ENCODE data around the gene PPME1. TPM values are rescaled to one million over a fixed set of nuclear protein-coding genes. Genes with fewer than 3 reads are reported as not detected.

The PPME1 gene
- total and polyA plus RNA-seq, 8 donors = 2.0 to 31.0 (median 18.2) TPM

- TF ChIP-seq POLR2AphosphoS5 (IDR thresholded peaks at IDR 0.05) (no peak), EP300 (IDR thresholded peaks at IDR 0.05) (no peak), POLR2A (IDR thresholded peaks at IDR 0.05) (no peak)
- TF ChIP-seq, protein P1, sequence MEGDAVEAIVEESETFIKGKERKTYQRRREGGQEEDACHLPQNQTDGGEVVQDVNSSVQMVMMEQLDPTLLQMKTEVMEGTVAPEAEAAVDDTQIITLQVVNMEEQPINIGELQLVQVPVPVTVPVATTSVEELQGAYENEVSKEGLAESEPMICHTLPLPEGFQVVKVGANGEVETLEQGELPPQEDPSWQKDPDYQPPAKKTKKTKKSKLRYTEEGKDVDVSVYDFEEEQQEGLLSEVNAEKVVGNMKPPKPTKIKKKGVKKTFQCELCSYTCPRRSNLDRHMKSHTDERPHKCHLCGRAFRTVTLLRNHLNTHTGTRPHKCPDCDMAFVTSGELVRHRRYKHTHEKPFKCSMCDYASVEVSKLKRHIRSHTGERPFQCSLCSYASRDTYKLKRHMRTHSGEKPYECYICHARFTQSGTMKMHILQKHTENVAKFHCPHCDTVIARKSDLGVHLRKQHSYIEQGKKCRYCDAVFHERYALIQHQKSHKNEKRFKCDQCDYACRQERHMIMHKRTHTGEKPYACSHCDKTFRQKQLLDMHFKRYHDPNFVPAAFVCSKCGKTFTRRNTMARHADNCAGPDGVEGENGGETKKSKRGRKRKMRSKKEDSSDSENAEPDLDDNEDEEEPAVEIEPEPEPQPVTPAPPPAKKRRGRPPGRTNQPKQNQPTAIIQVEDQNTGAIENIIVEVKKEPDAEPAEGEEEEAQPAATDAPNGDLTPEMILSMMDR (IDR thresholded peaks at IDR 0.05) = no peak
- Histone ChIP-seq H3K4me3 (no peak overlapping the region), H3K4me1 (peaks cover 0 to 12% (median 4%) of the 10 kb centered on the region in 4 donors), H3K27me3 (no peaks in the 10 kb centered on the region), H3K36me3 (peaks cover 0 to 4% (median 1%) of the 10 kb centered on the region in 4 donors), H3K9me3 (no peaks in the 10 kb centered on the region), H3K27ac (no peak overlapping the region)
- DNase-seq = no peak
- WGBS, 5 donors = 72 to 79% (median 75%) methylated on average over 5 of the region's 5 CpGs
- intact Hi-C loops (cut with DNase I; ENCODE audit: low total_unique reads) = no loop called here
Observed at GRCh38 chr11:74185285-74185684, 14.2 kb downstream of the PPME1 start.

DNA sequence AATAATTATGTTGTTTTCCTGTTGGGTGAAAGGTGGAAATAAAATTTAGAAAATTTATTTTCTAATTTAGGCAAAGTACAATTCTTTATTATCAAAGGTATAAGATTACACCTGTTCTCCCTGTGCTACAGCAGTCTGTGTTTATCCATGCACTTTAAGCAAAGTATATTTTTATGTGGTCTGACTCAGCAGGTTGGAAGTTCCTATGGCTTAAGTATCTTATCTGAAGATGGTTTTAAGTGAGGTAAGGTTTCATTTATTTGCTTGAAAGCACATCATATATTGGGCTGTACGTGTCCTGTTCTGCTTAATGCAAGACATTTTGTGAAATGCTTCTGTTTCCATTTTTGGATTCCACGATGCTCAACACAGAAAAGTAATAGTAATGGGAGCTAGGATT is 14.6 kb downstream of the PPME1 start:
- Histone ChIP-seq H3K36me3 (peaks cover 0 to 7% (median 5%) of the 10 kb centered on the region in 4 donors), H3K4me3 (no peak overlapping the region), H3K9me3 (peaks cover 0 to under 1% (median 0%) of the 10 kb centered on the region in 4 donors), H3K27me3 (no peaks in the 10 kb centered on the region), H3K4me1 (peaks cover 0 to 12% (median 4%) of the 10 kb centered on the region in 4 donors), H3K27ac (no peak overlapping the region)
- WGBS, 5 donors = 72 to 87% (median 80%) methylated on average over 2 of the region's 2 CpGs
- TF ChIP-seq POLR2AphosphoS5 (IDR thresholded peaks at IDR 0.05) (no peak), POLR2A (IDR thresholded peaks at IDR 0.05) (no peak), EP300 (IDR thresholded peaks at IDR 0.05) (no peak)
- TF ChIP-seq, protein P1 (IDR thresholded peaks at IDR 0.05) = no peak
- DNase-seq = no peak
- intact Hi-C loops (cut with DNase I; ENCODE audit: low total_unique reads) = no loop called here

DNA sequence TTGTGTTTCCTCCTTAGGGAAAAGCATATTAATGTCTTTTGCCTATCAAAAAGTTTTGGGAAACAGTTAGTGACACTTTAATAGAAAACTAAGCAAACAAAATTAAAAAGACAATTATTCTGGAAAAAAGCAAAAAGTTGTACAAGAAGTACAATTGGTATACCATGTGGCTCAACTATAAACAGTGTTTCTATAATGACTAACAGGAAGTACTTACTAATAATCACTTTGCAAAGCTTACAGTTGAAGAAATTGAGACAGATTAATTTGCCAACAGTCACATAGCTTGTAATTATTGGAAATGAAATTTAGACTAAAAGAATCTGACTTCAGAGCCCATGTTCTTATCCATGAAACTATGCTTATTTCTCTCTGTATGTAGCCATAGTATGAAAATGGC is 24.7 kb downstream of the PPME1 start:
- Histone ChIP-seq H3K27me3 (no peaks in the 10 kb centered on the region), H3K4me3 (no peak overlapping the region), H3K4me1 (no peaks in the 10 kb centered on the region), H3K36me3 (peaks cover 0 to 7% (median 5%) of the 10 kb centered on the region in 4 donors), H3K9me3 (peaks cover 0 to 4% (median 0%) of the 10 kb centered on the region in 4 donors), H3K27ac (no peak overlapping the region)
- TF ChIP-seq EP300 (IDR thresholded peaks at IDR 0.05) (no peak), POLR2AphosphoS5 (IDR thresholded peaks at IDR 0.05) (no peak), POLR2A (IDR thresholded peaks at IDR 0.05) (no peak)
- TF ChIP-seq, protein P1 (IDR thresholded peaks at IDR 0.05) = no peak
- intact Hi-C loops (cut with DNase I; ENCODE audit: low total_unique reads) = no loop called here
- DNase-seq = no peak

DNA sequence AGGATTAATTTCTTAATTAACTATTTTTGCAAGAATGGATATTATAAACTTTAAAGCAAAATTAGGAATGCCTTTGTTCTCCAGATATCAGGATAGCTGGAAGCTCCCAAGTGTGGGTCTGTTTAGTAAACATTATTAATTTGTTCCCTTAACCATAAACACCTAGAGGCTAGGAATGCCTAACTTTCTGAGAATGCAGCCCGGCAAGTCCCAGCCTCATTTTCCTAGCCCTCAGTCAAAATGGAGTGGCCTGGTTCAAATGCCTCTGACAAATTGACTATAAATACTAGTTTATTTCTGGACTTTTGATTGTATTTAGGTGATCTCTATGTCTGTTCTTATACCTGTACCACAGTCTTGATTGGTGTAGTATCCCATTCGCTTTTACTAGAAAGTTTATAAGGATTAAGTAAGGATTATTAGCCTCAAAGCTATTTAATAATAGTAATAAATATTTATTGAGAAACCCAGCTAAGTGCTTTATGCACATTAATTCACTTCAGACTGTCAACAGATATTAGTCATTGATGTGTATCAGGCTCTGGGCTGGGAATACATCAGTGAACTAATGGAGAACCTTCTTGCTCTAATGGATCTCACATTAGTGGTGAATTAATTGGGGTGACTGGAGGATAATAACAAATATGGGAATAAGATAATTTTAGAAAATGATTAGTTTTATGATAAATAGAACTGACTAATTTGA is 25.8 kb downstream of the PPME1 start:
- 93 to 98% (median 97%) methylated on average over 2 of the region's 2 CpGs for WGBS, 5 donors

More for the DNA sequence above, 25.8 kb downstream of the PPME1 start:
- DNase-seq = no peak
- Histone ChIP-seq H3K27ac (no peak overlapping the region), H3K4me3 (no peak overlapping the region), H3K9me3 (no peaks in the 10 kb centered on the region), H3K36me3 (peaks cover 0 to 6% (median 4%) of the 10 kb centered on the region in 4 donors), H3K4me1 (no peaks in the 10 kb centered on the region), H3K27me3 (no peaks in the 10 kb centered on the region)
- TF ChIP-seq POLR2A (IDR thresholded peaks at IDR 0.05) (no peak), EP300 (IDR thresholded peaks at IDR 0.05) (no peak), POLR2AphosphoS5 (IDR thresholded peaks at IDR 0.05) (no peak)
- TF ChIP-seq, protein P1 (IDR thresholded peaks at IDR 0.05) = no peak
- intact Hi-C loops (cut with DNase I; ENCODE audit: low total_unique reads) = no loop called here

Measured in stomach (tissue), 9 donors.